DMS79 (cell line): ENCODE measurements around the gene LYPD6.
A peak's percentile ranks its signal among the peaks of the same experiment; 100 is the strongest.

Experiments
- DNase-seq: peaks from one replicate; lab custom pipeline; 2025; lab: John Stamatoyannopoulos, UW

The LYPD6 gene

DNA sequence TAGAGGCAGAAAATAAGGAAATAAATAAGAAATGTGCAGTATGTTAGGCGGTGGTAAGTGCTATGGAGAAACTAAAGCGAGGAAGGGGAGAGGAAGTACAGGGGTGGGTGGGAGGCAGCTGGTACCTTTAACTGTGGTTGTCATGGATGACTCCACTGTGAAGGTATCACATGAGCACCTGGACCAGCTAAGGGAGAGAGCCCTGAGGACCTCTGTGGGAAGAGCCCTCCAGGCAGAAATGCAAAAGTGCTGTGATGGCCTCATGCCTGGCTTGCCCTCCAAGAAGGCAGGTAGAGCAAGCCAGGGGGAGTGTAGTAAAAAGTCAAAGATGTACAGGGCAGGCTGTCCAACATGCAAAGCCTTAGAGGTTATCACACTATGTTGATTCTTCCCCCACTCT is 17.9 kb downstream of the LYPD6 start:
- DNase-seq: no peak

DNA sequence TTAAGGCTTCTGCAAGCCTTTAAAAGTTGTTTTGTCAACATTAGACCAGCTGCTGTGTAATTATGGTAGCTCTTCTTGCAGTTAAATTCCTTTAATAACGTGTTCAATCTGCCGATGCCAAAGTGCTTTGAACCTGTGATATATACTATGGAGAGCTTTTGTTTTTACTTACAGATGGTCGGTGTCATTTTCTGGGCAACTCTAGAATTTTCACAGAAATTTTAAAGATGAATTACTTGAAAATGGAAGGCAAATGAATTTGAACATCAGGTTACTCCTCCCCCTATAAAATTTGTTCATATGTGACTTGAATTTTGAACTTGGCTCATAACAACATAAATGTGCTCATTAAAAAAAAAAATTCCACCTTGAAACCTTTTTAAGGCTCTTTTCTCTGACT is 23.0 kb downstream of the LYPD6 start:
- no peak for DNase-seq

DNA sequence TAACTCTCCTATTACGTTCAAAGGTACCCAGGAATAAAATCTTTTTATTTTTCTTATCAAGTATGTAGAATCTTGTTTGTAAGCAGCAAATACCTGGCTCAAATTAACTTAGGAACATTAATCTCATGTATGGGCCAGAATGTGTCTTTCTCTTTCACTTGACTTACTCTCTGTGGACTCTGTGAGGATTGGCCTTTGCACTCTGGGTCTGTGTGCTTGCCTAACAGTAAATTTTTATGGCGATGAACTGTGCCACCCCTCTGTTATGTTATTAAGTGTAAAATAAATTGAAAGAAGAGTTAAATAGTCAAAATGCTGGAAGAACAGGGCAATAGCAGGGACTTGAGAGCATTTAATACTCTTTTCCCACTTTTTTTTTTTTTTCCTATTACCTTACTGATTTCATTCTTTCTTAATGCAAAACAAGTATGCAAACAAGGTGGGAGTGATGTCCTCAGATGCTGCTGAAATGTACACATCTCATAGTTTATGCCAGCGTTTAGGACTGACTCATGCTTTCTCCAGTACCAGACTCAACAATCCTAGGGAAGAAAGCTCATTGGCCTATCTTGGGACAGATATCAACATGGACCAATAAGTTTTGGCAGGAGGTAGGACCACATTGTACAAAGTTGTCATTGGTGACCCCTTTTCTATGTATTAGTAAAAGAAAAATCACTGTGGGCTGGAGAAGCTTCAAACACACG is 25.5 kb downstream of the LYPD6 start:
- DNase-seq: no peak

DNA sequence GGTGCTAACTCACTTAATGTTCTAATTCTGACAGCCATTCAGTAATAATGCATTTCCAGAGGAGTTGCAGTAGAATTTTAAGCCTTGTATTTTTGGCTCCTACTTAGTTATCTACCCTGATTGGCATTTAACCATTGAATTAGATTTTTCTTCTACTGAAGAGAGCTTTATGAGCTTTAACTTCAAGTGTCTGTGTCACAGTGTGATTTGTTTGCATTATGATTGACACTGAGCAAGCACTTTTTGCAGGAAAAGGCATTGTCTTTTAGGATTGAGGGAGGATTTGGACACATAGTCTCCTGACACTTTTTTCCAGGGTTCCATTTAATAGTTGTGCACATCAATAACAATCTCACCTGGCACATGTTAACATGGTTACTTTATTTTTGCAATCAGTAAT is 26.7 kb downstream of the LYPD6 start:
- no peak for DNase-seq

DNA sequence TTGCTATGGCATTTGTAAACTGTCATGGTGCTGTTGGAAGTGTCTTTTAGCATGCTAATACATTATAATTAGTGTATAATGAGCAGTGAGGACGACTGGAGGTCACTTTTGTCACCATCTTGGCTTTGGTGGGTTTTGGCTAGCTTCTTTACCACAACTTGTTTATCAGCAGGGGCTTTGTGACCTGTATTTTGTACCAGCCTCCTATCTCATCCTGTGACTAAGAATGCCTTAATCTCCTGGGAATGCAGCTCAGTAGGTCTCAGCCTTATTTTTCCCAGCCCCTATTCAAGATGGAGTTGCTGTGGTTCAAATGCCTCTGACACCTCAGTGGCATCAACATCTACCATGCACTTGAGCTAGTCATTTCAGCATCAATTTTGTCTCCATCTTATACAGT is 29.7 kb downstream of the LYPD6 start:
- no peak for DNase-seq

DNA sequence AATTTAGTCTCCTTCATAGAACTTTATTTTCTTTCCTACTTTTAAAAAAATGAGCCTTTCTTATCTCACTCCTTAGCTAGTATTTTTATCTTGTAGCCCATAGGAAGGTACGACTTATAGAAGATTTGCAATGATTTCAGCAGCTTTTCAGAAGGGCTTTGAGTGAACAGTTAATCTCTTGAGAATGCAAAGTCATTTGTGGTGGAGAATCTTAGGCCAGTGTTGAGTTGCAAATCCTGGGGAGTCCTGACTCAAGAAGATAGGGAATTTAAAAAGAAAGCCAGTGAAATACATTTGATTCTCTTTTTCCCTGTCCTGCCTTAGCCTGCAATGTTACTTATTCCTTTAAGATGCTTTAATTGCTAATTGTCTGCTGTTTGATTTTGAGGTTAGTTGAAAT is 33.6 kb downstream of the LYPD6 start:
- DNase-seq: no peak

DNA sequence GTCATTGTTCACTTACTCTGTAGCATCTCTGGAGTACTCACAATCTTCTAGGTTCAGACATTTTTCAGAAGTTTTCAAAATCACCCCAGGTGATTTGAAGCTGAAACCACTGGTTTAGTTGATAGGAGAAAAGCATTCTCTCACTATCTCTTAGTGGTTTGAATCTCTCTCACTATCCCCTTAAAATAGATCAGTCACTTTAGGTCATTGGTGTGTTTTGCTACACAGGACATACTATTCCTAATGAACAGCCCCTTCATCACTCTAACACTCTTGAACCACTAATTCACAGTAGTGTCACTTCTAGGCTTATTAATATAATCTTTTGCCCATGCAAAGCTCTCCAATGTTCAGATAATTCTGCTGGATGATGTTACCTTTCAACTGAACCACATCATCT is 34.5 kb downstream of the LYPD6 start:
- DNase-seq: no peak

DNA sequence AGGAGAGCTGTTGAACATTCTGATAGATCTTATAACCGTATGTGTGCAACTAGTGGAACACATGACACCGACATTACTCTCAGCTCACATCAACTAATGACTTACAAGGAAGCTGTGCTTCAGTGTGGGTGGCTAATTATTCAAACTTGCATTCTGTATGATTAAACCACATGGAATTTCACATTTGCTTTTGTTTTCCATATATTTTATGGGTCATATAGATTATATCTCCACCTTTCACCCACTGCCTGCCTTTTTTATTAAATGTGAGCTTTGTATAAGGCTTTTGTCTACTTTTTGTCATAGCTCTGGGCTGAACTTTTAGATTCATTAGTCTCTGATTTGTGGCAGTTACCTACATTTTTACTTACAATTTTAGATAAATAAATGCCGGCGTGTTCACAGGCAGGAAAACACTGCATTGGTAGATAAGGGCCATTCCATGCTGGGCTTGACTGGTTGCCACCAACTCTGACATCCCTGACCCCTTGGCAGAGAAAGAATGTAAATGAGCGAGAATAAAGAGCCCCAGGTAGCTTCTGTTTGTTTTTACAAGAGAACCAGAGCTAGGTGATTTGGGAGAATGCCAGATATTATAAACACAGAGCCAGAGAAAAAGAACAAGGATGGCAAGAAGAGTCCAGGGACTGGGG is 35.7 kb downstream of the LYPD6 start:
- DNase-seq: peak; percentile 52

DNA sequence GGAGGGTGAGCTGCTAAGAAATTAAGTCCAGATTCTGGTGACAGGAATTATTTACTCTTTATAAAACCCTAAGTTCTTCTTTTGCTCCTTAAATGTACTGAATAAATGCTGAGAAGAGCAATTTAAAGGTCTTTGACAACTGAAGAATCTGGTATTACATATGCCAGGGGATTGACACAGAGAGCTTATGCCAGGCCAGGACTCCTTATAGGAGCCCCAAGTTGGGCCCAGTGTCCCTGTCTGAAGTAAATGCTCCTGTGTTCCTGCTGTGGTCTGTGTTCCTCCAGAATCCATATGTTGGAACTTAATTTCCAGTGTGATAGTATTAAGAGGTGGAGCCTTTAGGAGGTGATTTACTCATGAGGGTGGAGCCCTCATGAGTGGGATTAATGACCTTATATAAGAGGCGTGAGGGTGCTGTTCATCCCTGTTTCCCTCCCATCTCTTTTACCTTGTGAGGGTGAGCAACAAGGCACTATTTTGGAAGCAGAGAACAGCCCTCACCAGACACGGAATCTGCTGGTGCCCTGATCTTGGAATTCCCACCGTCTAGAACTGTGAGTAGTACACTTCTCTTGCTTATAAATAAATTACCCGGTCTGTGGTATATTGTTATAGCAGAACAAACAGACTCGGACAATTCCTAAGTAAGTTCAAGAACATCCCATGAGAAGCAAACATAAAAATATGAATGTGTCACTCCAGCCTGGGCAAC is 39.8 kb downstream of the LYPD6 start:
- DNase-seq: no peak

DNA sequence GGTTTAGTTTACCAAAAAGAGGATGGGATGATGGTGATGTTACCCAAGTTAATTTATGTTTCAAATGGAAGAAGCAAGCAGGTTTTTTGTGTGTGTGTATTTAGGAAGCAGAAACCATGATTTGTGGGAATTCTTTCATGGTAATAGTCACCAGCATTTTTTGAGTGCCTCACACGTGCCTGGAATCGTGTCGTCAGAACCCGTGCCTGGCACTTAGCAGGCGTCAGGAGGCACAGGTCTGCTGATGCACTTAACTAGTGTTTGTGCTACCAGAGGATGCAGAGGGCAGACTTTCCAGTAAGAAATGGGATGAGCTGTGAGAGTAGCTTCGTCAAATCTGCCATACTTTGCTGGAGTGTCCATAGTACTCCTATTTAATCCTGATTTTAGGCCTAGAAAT is 41.1 kb downstream of the LYPD6 start:
- DNase-seq: no peak

DNA sequence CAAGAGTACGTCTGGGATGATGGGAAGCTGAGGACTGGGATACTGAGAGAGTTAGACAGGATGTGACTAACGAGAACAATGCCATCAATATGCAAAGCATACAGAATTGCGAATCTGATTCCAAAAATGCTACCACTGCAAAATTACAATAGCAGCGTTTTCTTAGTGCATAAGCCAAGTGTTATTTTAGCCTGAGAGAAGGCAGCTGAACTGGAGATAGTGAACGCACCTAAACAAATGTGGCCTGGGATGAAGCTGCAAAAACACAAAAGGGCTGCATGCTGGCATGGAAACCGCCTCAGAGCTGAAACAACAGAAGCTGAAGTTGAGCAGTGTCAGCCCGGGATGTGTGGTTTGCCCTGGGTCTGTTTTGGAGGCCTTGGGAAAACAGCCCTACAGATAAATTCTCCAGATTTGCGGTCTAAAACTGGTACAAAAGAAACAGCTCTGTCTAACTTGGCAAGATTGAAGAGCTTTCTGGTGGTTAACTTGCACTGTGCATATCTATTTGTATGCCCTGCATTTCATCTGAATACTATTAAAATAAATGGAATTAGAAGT is 45.5 kb downstream of the LYPD6 start:
- no peak for DNase-seq

DNA sequence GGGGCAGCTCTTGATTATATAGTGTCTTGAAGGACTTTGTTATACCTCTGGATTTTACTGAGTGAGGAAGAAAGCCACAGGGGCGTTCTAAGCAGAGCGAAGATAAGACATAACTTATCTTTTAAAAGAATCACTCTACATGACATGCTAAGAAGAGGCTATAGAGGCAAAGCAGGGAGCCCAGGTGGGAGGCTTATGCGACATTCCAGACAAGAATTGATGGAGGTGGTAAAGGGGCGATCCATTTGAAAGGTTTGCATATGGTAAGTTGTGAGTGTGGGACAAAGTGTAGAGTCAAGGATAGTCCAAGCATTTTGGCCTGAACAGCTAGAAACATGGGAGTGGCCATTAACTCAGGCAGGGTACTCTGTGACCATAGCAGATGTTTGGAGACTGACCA is 49.8 kb downstream of the LYPD6 start:
- no peak for DNase-seq

DNA sequence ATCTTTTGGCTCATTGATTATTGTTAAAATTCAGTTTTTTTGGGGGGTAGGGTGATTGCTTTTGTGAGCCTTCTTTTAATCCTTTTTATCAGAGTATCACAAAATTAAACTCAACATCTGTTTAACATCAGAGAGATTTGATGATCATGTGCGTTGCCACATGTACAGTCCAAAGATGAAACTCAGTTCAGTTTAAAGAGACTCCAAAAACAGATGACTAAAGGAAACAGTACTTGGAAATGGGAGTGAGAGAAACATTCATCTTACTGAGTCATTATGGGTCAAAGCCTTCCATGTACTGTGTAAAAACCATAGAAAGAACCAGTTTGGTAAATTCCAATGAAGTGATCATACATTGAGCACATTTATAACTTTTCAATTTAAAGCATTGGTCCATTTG is 53.0 kb downstream of the LYPD6 start:
- DNase-seq: no peak

DNA sequence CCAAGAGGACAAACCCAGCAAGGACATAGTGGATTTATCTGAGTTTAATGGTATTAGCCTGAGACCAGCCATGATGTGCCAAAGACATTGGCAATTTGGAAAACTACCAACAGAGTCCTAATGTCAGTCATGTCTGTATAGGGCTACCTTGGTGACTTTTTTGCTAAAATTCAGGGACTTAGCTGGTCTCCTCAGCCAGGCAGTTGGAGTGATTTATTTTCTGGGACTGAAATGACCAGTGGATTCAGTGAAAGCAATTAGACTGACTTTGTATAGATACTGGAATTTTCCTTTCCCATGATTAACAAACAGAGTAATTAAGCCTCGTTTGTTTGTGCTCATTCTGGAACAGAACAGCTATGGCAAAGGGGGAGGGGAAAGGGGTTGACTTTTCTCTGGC is 55.0 kb downstream of the LYPD6 start:
- DNase-seq: no peak

DNA sequence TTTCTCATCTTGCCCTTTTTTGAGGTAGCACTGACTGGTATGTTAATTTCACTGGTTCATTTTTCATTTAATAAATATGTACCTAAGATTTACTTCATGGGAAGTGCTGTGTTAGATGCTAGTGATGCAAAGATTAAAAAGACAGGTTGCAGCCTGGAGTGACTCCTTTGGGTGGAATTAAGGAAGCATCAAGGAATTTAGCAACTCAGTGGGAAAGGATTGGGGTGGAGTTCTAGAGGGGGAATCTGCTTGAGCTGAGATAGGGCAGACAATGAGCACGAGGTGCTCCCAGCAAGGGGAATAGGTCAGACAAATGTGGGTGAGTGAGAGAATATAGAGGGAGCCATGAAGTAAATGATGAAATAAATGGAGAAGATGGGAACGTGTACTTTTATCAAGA is 57.0 kb downstream of the LYPD6 start:
- no peak for DNase-seq

DNA sequence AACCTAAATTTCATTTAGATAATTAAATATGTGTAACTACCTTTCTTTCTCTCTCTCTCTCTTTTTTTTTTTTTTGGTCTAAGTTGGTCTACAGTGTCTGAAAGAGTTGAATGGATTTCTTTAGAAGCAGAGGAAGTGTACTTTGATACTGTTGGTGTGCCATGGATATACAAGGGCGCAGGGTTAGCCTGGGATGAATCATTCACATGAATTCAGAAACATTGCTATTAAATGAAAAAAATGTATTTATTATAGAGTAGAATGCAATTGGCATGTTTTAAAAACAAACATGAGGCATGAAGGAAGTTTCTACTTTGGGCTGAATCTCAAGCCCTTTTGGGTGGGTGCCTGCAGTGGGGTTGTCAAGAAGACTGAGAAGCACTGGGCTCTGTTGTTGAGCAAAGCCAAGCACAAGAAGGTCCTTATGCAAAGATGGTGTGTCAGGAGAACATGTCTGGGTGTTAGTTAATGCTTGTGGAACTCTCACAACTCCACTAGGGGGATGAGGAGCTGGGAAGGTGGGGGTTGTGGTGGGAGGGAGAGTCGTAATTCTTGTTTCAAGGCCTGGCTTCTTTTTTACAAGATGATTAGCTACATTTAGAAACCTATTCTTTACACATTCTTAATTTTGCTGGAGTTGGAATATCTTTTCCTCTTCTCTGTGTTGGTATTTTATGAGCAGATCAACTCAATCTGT is 57.9 kb downstream of the LYPD6 start:
- DNase-seq: no peak

DNA sequence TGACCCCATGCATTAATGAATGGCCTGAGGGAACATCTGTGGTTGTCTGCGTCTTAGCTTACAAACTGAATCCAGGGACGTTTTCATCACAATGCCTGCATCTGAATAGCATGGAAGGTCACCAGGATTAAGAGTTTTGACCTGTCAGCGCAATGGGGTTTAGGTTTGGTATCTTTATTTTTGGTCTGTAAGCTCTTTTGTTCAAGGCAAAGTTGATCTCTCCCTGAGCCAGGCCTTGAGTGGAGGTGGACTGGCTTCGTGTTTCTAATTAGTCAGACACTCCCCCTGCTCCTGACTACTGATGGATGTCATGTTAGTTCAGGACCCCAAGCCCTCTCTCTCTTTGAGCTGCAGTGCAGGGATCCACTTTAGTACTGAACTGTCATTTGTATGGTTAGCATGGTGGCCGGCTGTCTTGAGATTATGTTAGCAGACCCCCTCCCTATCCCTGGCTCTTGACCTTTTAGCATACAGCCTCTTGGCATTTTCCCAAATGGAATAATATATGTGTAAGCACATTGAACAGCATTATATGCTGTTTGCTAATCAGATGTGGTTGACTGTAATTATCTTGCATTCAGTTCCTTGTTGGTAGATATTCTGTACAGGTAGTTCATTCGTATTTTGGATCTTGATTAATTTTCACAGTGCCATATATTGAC is 59.2 kb downstream of the LYPD6 start:
- DNase-seq: no peak

DNA sequence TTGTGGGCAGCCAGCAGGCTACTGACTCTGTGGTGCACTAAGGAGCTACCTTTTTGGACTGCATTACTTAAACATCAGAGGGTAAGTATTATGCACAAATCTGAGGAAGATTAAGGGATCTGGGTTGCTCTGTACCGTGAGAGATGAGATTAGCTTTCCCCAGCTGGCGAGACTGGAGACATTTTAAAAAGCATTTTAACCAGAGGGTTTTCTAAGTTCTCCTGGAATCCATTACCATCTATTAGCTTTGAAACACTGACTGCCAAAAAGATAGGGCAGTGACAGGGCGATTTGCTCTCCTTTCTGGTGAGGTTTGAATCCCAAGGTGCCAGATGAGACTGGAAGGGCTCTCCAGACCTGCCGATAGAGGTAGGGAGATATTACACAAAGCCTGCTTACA is 63.2 kb downstream of the LYPD6 start:
- DNase-seq: no peak

DNA sequence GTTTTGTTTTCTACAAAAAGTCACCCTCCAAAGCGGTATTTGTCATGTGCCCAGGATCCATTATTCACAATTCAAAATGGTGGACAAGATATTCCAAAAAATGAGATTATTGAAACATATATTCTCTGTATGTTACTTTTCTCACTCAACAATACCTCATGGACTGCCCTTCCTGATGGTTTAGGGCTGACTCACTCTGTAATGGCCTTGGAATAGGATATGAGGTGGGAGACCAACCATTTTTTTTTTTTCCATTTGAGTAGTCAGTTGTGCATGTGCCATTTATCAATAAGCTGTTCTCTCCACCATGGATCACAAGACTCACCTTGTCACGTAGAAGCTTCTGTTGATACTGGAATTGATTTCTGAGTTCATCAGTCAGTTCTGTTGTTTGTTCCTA is 64.5 kb downstream of the LYPD6 start:
- DNase-seq: no peak

DNA sequence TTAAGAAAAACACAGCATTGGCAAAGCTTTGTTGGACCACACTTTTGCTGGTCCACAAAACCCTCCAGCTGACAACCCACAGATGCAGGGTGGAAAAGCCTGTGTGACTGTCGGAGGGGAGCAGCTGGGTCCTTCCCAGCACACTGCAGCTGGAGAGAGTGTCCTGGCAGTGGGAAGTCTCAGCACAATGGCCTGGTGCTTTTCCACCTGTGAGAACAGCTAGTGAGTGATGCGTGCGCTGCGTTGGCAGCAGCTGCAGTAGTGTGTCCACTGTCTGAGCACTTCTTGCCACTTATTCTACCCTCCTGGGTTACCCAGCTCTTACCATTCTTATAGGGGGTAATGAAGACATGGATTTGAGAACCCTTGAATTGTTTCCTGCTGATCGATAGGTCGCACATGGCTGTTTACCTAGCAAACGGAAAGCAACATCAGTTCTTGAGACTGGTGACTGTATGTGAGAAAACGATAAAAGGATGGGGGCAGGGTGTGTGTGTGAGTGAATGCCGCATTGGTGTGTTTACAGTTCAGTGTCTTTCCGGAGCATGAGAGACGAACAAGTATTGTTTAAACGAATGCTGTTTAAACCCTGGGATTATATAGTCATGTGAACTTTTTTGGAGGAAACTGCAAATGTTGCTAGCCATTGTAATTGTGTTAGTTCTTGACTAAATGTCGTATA is 69.7 kb downstream of the LYPD6 start:
- no peak for DNase-seq

DNA sequence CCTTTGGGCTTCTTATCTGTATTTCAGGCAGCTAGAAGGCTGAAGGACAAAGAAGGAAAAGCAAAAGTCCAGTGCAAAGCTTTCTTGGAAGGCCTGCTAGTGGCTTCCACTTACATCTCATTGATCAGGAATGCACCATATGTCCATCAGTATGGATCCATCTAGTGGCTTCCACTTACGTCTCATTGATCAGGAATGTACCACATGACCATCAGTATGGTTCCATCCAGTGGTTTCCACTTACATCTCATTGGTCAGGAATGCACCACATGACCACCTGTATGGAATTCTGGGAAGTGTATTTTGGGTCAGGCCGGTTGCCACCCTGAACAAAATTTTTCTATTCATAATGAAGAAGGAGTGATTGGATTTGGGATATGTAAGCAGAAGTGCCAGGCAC is 70.6 kb downstream of the LYPD6 start:
- DNase-seq: no peak
